ENCODE results near the gene SLC12A4.

DNA sequence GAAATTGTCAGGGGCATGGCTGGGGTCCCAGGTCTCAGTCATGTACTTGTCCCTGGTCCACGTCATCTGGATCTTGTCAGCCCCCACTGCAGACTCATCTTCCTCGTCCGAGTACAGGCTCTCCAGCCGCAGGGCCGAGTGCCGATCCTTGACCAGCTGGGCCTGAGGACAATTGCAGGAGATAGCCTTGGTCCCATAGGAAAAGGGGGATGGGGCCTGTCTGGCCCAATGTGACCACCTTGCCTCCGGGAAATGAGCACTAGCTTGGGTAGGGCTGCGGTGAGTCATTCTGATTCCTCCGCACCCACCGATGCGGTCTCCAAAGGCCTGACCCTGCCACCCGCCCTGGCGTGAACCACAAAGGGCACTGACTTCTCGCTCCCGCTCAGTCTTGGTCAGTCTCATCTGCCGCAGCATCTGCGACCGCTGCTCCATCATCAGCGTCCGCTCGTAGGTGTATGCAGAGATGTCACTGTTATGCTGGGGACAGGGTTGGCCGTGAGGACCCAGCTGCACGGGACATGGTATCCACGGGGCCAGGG is 23.0 kb downstream of the SLC12A4 start:
- TF ChIP-seq, protein P1, sequence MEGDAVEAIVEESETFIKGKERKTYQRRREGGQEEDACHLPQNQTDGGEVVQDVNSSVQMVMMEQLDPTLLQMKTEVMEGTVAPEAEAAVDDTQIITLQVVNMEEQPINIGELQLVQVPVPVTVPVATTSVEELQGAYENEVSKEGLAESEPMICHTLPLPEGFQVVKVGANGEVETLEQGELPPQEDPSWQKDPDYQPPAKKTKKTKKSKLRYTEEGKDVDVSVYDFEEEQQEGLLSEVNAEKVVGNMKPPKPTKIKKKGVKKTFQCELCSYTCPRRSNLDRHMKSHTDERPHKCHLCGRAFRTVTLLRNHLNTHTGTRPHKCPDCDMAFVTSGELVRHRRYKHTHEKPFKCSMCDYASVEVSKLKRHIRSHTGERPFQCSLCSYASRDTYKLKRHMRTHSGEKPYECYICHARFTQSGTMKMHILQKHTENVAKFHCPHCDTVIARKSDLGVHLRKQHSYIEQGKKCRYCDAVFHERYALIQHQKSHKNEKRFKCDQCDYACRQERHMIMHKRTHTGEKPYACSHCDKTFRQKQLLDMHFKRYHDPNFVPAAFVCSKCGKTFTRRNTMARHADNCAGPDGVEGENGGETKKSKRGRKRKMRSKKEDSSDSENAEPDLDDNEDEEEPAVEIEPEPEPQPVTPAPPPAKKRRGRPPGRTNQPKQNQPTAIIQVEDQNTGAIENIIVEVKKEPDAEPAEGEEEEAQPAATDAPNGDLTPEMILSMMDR (IDR thresholded peaks at IDR 0.05) = no peak
- TF ChIP-seq POLR2A (IDR thresholded peaks at IDR 0.05) = no peak

Measured in uterus (tissue), 2 donors.